HTERT RPE-1 (cell line): Measurements from ENCODE around the gene NFYC.

Source experiments
- in situ Hi-C: fragments of 300-500 bp; cut with MboI; formaldehyde crosslinking; loops from 4 replicates; pipeline ENCODE4 v1.14.3; 2020; ENCODE audit warnings: low sequenced_read_pairs

NFYC gene

GRCh38 chr1:40756523-40756922, 65.0 kb downstream of the NFYC start:
- in situ Hi-C loops, result no loop called here

- in situ Hi-C loops, result no loop called here
Measured at GRCh38 chr1:40757084-40757483, 65.6 kb downstream of the NFYC start.

- in situ Hi-C loops, result no loop called here
Measured at GRCh38 chr1:40758004-40758403, 66.5 kb downstream of the NFYC start.

- in situ Hi-C loops, result no loop called here
Measured at GRCh38 chr1:40758578-40759343, 67.3 kb downstream of the NFYC start.

- in situ Hi-C loops, result no loop called here
Measured at GRCh38 chr1:40760984-40761383, 69.5 kb downstream of the NFYC start.

GRCh38 chr1:40762144-40762923, 70.8 kb downstream of the NFYC start:
- in situ Hi-C loops, result no loop called here

GRCh38 chr1:40763742-40764532, 72.4 kb downstream of the NFYC start:
- in situ Hi-C loops, result no loop called here

GRCh38 chr1:40764981-40765380, 73.5 kb downstream of the NFYC start:
- in situ Hi-C loops, result no loop called here

GRCh38 chr1:40766017-40766416, 74.5 kb downstream of the NFYC start:
- in situ Hi-C loops, result no loop called here

GRCh38 chr1:40766560-40766959, 75.1 kb downstream of the NFYC start:
- in situ Hi-C loops, result no loop called here

- in situ Hi-C loops, result no loop called here
Measured at GRCh38 chr1:40768146-40768990, 76.9 kb downstream of the NFYC start.

GRCh38 chr1:40769815-40770214, 78.3 kb downstream of the NFYC start:
- in situ Hi-C loops, result no loop called here

- in situ Hi-C loops, result no loop called here
Measured at GRCh38 chr1:40770296-40771070, 79.0 kb downstream of the NFYC start.

GRCh38 chr1:40772146-40772955, 80.8 kb downstream of the NFYC start:
- in situ Hi-C loops, result no loop called here

- in situ Hi-C loops, result no loop called here
Measured at GRCh38 chr1:40773748-40774265, 82.3 kb downstream of the NFYC start.

GRCh38 chr1:40774266-40774998, 82.9 kb downstream of the NFYC start:
- in situ Hi-C loops, result no loop called here

GRCh38 chr1:40776236-40777072, 85.0 kb downstream of the NFYC start:
- in situ Hi-C loops, result no loop called here
